Measurements from ENCODE around the gene PTPRN2.
"Not testable (repeated sequence)": the region's sequence is repeated elsewhere in the genome, so short reads cannot be mapped to it uniquely, and the experiment has no call there.

PTPRN2 gene

DNA sequence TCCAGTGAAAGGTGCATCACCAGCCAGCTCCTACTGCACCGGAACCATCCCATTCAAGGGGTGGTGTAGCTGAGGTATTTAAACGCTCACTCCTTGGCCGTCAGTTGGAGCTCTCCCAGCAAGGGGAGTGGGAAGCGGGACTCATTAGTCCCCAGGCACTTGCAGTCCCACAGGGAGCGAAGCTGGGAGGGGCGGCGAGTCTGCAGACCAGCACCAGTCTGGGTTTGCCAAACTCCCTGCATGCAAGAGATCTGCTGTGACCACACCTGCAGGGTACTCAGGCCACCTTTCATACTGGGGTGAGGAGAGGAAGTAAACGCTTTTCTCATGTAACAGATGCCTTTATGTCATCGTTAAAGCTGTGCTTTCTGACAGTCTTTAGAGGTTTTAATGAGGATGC, 187.9 kb downstream of the PTPRN2 start:
- no peak for DNase-seq (ENCODE audit: low spot score)

DNA sequence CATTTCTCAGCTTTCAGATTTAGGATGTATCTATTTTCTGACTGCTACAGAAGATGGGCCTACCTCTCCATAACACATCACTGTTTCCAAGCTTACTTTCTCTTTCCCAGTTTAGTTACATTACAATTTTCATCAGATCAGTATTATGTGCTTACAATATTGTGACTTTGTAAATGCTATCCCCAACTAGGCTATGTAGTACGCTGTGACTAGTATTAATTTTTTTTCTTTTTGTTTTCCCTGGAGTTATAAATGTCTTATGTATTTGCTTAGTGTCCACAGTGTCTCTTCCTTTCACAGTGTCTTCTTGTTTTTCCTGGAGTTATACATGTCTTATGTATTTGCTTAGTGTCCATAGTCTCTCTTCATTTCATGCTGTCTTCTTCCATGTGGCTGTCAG, 188.9 kb downstream of the PTPRN2 start:
- no peak for DNase-seq (ENCODE audit: low spot score)

- no peak for DNase-seq (ENCODE audit: low spot score)
Measured at GRCh38 chr7:158397885-158398284, 189.7 kb downstream of the PTPRN2 start.

GRCh38 chr7:158396982-158397862, 190.4 kb downstream of the PTPRN2 start:
- DNase-seq (ENCODE audit: low spot score), result no peak

GRCh38 chr7:158396301-158396905, 191.2 kb downstream of the PTPRN2 start:
- DNase-seq (ENCODE audit: low spot score), result no peak

GRCh38 chr7:158395780-158396278, 191.8 kb downstream of the PTPRN2 start:
- DNase-seq (ENCODE audit: low spot score), result no peak

GRCh38 chr7:158395349-158395748, 192.3 kb downstream of the PTPRN2 start:
- DNase-seq (ENCODE audit: low spot score), result no peak

GRCh38 chr7:158394936-158395335, 192.7 kb downstream of the PTPRN2 start:
- no peak for DNase-seq (ENCODE audit: low spot score)

GRCh38 chr7:158393926-158394625, 193.5 kb downstream of the PTPRN2 start:
- no peak for DNase-seq (ENCODE audit: low spot score)

DNA sequence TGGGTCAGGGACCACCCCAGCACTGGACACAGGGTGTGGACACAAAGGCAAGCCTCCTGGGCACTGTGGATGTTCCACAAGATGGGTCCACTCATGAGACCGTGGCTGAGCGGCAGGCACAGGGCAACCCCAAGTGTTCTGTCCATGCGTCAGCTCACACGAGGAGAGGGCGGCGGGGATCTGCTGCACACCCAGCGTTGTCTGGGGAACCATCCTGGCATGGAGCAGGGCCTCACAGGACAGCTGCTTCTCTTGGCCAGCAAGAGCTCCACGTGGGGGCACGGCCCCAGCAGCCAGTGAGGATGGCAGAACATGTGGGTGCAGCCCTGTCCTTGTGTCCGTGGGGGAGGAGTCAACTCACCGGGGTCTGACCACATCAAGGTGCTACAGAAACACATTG, 195.4 kb downstream of the PTPRN2 start:
- DNase-seq (ENCODE audit: low spot score), result no peak

DNA sequence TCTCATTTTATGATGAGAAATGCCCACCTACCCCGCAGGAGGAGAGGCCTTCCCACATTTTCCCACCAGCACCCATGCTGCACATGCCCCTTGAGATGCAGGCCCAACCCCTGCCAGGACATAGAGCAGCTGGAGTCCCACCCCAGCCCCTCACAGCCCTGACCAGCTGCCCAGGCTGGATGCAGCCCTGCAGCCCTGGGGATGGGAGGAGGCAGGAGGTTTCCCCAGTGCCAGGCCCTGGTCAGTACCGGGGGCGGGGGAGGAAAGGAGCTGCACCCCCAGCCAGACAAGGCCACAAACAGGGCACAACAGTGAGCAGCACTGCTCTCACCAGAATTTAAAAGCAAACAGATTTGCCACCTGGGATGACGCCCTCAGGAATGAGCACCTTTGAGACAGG, 196.1 kb downstream of the PTPRN2 start:
- DNase-seq (ENCODE audit: low spot score), result no peak

- DNase-seq (ENCODE audit: low spot score), result no peak
Measured at GRCh38 chr7:158391141-158391540, 196.5 kb downstream of the PTPRN2 start.

- DNase-seq (ENCODE audit: low spot score), result no peak
Measured at GRCh38 chr7:158390460-158390859, 197.2 kb downstream of the PTPRN2 start.

DNA sequence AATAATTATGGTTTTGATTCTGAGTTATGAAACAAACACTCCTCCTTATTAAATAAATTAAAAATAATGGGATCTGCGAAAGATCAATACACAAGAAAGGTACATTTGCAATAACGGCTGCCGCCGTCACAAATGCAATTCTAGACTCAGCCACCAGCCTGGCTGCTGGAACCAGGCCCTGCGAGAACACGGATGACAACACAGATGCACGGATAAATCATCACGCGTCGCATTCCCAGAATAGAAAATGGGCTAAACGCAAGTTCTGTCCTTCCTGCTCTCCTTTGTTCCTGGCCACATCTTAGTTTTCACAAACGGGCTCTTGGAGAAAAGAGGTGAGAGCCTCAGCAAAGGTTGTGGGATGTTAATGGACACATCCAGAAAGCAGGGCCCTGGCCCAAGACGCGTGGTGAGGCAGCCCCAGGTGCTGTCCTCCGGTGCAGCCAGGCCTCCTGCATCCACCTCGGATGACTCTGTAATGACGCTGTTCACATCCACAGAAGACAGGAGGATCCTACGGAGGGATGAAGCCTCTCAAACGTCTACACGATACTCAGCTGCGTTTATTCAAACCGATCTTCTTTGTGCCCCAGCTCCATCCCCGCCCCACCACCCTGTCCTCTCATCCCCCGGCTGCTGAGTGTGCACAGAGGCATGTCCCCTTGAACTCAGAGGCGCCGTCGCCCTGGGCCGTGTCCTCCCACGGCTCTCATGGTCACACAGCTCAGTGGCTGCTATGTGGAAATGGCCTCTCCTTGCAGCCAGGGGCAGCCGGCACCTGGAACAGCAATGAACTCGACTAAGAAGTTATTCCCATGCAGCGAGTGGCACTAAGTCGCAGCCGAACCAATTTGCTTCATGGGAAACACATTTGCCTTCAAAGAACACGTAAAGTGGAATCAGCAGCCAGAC, 197.9 kb downstream of the PTPRN2 start:
- no peak for DNase-seq (ENCODE audit: low spot score)

DNA sequence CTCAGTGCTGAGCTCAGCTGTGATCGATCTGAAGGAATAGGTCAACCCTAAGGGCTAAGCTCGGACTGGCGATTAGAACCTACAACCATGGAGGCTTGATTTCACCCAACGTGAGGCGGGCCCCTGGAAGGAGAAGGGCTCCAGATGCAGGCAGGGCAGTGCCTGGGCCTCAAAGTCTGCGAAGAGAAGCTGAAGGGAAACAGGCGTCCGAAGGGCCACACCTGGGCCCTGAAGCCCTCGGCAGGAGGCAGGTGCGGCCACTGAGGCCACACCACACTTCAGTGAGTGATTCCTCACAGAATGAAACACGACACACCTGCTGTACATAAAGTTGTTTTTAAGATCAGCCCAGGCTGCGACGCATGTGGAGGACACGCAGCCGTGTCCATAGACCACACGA, 198.7 kb downstream of the PTPRN2 start:
- no peak for DNase-seq (ENCODE audit: low spot score)

DNA sequence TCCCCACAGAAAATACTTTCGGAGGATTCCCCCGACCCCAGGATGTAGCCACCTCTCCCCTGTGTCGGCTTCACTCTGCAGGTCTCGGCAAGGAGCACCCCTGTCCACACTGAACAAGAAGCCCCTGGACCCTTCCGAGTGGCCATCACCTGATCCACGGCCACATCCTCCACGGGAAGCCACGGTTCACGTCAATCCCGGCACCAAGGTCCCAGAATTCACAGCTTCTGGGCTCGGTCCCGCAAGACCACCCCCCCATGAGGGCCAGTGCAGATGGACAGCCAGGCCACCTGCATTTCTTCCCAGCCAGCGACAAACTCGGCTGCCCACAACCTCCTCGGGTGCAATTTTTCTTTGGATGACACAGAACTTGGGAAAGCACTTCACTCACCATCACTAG, 199.6 kb downstream of the PTPRN2 start:
- no peak for DNase-seq (ENCODE audit: low spot score)

DNA sequence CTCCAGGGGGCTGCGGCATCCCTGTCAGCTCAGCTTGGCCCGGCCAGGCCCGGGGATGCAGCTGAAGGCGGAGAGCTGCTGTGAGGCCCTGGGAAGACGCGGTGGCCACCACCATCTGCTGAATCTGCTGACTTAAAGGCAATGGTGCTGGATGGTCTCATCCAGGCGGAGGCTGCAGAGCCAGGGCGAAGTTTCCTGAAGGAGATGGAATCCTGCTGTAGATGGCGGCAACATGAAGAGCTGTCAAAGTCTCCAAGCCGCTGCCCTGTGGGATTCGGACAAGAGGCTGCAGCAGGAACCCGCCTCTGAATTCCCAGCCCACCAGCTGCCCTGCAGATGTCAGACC, 200.1 kb downstream of the PTPRN2 start:
- no peak for DNase-seq (ENCODE audit: low spot score)

DNA sequence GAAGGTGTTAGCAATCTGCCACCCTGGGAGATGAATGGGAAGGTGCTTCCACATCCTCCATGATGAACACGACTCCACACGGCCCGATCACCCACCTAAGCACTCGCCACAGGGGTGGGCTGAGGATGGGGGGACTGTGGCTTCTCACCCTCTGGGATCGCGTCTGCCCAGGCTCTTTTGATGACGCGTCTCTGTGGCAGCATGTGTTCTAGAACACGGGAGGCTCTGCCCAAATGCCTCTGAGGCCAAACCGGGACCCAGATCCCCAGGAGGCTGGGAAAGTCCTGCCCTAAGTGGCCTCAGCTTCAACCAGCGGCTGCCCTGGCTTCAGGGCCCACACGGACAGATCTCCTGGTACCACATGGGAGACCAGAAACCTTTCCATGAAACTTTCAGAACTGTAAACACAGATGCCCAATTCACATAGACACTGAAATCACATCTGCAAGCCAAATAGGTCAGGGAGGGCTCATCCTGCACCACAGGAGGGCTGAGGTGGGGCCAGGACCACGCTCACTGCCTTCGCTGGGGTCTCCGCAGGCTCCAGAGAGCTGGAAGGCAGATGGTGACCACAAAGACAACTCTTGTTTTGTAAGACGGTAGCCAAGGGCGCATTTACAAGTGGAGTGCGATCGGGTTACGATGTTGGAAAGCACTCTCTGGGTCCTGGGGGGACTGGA, 200.6 kb downstream of the PTPRN2 start:
- no peak for DNase-seq (ENCODE audit: low spot score)

- DNase-seq (ENCODE audit: low spot score), result no peak
Measured at GRCh38 chr7:158386355-158386618, 201.3 kb downstream of the PTPRN2 start.

DNA sequence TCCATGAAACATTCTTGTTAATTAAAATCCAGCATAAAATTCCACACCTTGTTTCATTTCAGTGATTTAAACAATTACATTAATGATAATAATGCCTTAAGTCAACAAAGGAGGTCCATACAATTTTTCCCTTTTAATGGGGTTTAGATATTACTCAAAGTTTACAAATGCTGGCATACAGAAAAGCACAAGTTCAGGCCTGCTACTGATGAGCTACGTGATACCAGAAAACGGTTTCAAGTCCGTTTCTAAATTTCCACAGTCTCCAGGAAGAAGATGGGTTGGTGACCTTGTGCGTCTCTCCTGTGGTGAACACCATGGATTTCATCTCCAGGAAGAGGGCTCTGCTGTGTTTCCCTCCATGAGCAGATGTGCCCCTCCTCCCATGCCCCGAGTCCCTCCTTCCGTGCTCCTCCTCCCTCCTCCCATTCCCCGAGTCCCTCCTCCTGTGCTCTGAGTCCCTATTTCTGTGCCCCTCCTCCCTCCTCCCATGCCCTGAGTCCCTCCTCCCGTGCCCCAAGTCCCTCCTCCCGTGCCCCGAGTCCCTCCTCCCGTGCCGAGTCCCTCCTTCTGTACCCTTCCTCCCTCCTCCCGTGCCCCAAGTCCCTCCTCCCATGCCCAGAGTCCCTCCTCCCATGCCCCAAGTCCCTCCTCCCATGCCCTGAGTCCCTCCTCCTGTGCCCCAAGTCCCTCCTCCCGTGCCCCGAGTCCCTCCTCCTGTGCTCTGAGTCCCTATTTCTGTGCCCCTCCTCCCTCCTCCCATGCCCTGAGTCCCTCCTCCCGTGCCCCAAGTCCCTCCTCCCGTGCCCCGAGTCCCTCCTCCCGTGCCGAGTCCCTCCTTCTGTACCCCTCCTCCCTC, 201.9 kb downstream of the PTPRN2 start:
- DNase-seq (ENCODE audit: low spot score), result not testable (repeated sequence)

GRCh38 chr7:158384746-158385145, 202.9 kb downstream of the PTPRN2 start:
- no peak for DNase-seq (ENCODE audit: low spot score)
